NCI-H2029 (cell line): ENCODE measurements around the gene CYP2E1.
"Not testable (repeated sequence)": the region's sequence is repeated elsewhere in the genome, so short reads cannot be mapped to it uniquely, and the experiment has no call there.

Experiments
- DNase-seq: peaks from one replicate; lab custom pipeline; 2025; lab: John Stamatoyannopoulos, UW

The CYP2E1 gene

GRCh38 chr10:133528845-133529575 is 1.8 kb downstream of the CYP2E1 start:
- DNase-seq = no peak

GRCh38 chr10:133529576-133529946 is 2.4 kb downstream of the CYP2E1 start:
- DNase-seq = no peak

GRCh38 chr10:133530506-133530905 is 3.3 kb downstream of the CYP2E1 start:
- DNase-seq = no peak

GRCh38 chr10:133532871-133533270 is 5.7 kb downstream of the CYP2E1 start:
- DNase-seq = no peak

GRCh38 chr10:133534417-133534816 is 7.3 kb downstream of the CYP2E1 start:
- no peak for DNase-seq

- DNase-seq = no peak
These were observed 9.0 kb downstream of the CYP2E1 start for GRCh38 chr10:133536198-133536597.

GRCh38 chr10:133537546-133538545 is 10.7 kb downstream of the CYP2E1 start:
- DNase-seq = no peak

- DNase-seq = not testable (repeated sequence)
These were observed 14.3 kb downstream of the CYP2E1 start for GRCh38 chr10:133541441-133541975.

GRCh38 chr10:133544506-133544905 is 17.3 kb downstream of the CYP2E1 start:
- DNase-seq = no peak

GRCh38 chr10:133554600-133554999 is 27.4 kb downstream of the CYP2E1 start:
- DNase-seq = no peak

- no peak for DNase-seq
These were observed 28.4 kb downstream of the CYP2E1 start for GRCh38 chr10:133555521-133555920.

GRCh38 chr10:133557381-133557780 is 30.2 kb downstream of the CYP2E1 start:
- DNase-seq = no peak

GRCh38 chr10:133559216-133559615 is 32.1 kb downstream of the CYP2E1 start:
- DNase-seq = no peak

- no peak for DNase-seq
These were observed 37.7 kb downstream of the CYP2E1 start for GRCh38 chr10:133564816-133565215.

- DNase-seq = no peak
These were observed 38.5 kb downstream of the CYP2E1 start, which contains the start of gene SYCE1 for GRCh38 chr10:133565441-133566294. Gene SYCE1 (minus strand): TSS chr10:133565583. CDS start chr10:133565529, 54 bp downstream.

GRCh38 chr10:133567119-133567518 is 40.0 kb downstream of the CYP2E1 start:
- no peak for DNase-seq

GRCh38 chr10:133567609-133568286 is 40.6 kb downstream of the CYP2E1 start:
- DNase-seq = no peak

- no peak for DNase-seq
These were observed 41.1 kb downstream of the CYP2E1 start for GRCh38 chr10:133568287-133568614.

- not testable (repeated sequence) for DNase-seq
These were observed 41.8 kb downstream of the CYP2E1 start for GRCh38 chr10:133568831-133569527.

- not testable (repeated sequence) for DNase-seq
These were observed 42.6 kb downstream of the CYP2E1 start for GRCh38 chr10:133569801-133570200.
